NCI-H187 (cell line): ENCODE data around the gene ADORA2B.
"Not testable (repeated sequence)": the region's sequence is repeated elsewhere in the genome, so short reads cannot be mapped to it uniquely, and the experiment has no call there.

Experiments
- DNase-seq, 2 experiments: peaks; one replicate each; lab custom pipeline; 2025; lab: John Stamatoyannopoulos, UW

The ADORA2B gene

GRCh38 chr17:15944759-15945526 is at the start of gene ADORA2B:
Gene ADORA2B (plus strand): TSS chr17:15945130. CDS start chr17:15945249, 119 bp downstream.
- DNase-seq = peak in 1 of 2 experiments; percentile 16

- DNase-seq = no peak
Observed at GRCh38 chr17:15896277-15896676, 48.7 kb upstream of the ADORA2B start.

- no peak for DNase-seq
Observed at GRCh38 chr17:15896834-15897233, 48.1 kb upstream of the ADORA2B start.

GRCh38 chr17:15899596-15899995 is 45.3 kb upstream of the ADORA2B start:
- DNase-seq = not testable (repeated sequence)

GRCh38 chr17:15900871-15901270 is 44.1 kb upstream of the ADORA2B start:
- DNase-seq = no peak

- not testable (repeated sequence) for DNase-seq
Observed at GRCh38 chr17:15905236-15905635, 39.7 kb upstream of the ADORA2B start.

- no peak for DNase-seq
Observed at GRCh38 chr17:15907290-15907689, 37.6 kb upstream of the ADORA2B start.

- no peak for DNase-seq
Observed at GRCh38 chr17:15908378-15908777, 36.6 kb upstream of the ADORA2B start.

GRCh38 chr17:15909481-15909991 is 35.4 kb upstream of the ADORA2B start:
- DNase-seq = no peak

- no peak for DNase-seq
Observed at GRCh38 chr17:15910791-15911190, 34.1 kb upstream of the ADORA2B start.

GRCh38 chr17:15911701-15912100 is 33.2 kb upstream of the ADORA2B start:
- DNase-seq = not testable (repeated sequence)

- DNase-seq = no peak
Observed at GRCh38 chr17:15912416-15912955, 32.4 kb upstream of the ADORA2B start.

GRCh38 chr17:15913826-15914225 is 31.1 kb upstream of the ADORA2B start:
- DNase-seq = no peak

- DNase-seq = no peak
Observed at GRCh38 chr17:15914400-15915170, 30.3 kb upstream of the ADORA2B start.

- no peak for DNase-seq
Observed at GRCh38 chr17:15915961-15916360, 29.0 kb upstream of the ADORA2B start.

- DNase-seq = no peak
Observed at GRCh38 chr17:15917021-15917437, 27.9 kb upstream of the ADORA2B start.

GRCh38 chr17:15917438-15918027 is 27.4 kb upstream of the ADORA2B start:
- no peak for DNase-seq

- no peak for DNase-seq
Observed at GRCh38 chr17:15918261-15918660, 26.7 kb upstream of the ADORA2B start.

GRCh38 chr17:15918661-15919259 is 26.2 kb upstream of the ADORA2B start:
- no peak for DNase-seq

- no peak for DNase-seq
Observed at GRCh38 chr17:15919466-15919865, 25.5 kb upstream of the ADORA2B start.

GRCh38 chr17:15920758-15921239 is 24.1 kb upstream of the ADORA2B start:
- no peak for DNase-seq

- no peak for DNase-seq
Observed at GRCh38 chr17:15921640-15922039, 23.3 kb upstream of the ADORA2B start.
